ENCODE data around the gene ROCK2.

- TF ChIP-seq CTCF (IDR thresholded peaks at IDR 0.05) (no peak), POLR2A (IDR thresholded peaks at IDR 0.05) (no peak), EP300 (IDR thresholded peaks at IDR 0.05) (no peak)
These were observed 158.3 kb downstream of the ROCK2 start for GRCh38 chr2:11186145-11186544.
